ENCODE results near the gene BANF1. TPM values are rescaled to one million over a fixed set of nuclear protein-coding genes. Genes with fewer than 3 reads are reported as not detected.

The BANF1 gene
- total and polyA plus RNA-seq, 9 of the 15 experiments (the other 6 are each of a cell fraction or from before 2014, with no cell fraction given): 108 to 651 (median 263) TPM

- TF ChIP-seq C11orf30 (IDR thresholded peaks at IDR 0.05; ENCODE audit: low read depth): no peak
- no peak for TF ChIP-seq SP1 (CRISPR knock-in tag; IDR thresholded peaks at IDR 0.05)
- TF ChIP-seq, protein P1, sequence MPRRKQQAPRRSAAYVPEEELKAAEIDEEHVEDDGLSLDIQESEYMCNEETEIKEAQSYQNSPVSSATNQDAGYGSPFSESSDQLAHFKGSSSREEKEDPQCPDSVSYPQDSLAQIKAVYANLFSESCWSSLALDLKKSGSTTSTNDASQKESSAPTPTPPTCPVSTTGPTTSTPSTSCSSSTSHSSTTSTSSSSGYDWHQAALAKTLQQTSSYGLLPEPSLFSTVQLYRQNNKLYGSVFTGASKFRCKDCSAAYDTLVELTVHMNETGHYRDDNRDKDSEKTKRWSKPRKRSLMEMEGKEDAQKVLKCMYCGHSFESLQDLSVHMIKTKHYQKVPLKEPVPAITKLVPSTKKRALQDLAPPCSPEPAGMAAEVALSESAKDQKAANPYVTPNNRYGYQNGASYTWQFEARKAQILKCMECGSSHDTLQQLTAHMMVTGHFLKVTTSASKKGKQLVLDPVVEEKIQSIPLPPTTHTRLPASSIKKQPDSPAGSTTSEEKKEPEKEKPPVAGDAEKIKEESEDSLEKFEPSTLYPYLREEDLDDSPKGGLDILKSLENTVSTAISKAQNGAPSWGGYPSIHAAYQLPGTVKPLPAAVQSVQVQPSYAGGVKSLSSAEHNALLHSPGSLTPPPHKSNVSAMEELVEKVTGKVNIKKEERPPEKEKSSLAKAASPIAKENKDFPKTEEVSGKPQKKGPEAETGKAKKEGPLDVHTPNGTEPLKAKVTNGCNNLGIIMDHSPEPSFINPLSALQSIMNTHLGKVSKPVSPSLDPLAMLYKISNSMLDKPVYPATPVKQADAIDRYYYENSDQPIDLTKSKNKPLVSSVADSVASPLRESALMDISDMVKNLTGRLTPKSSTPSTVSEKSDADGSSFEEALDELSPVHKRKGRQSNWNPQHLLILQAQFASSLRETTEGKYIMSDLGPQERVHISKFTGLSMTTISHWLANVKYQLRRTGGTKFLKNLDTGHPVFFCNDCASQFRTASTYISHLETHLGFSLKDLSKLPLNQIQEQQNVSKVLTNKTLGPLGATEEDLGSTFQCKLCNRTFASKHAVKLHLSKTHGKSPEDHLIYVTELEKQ (CRISPR knock-in tag; IDR thresholded peaks at IDR 0.05): no peak
- TF ChIP-seq SFPQ (IDR thresholded peaks at IDR 0.05; ENCODE audit: low read depth, low read length): no peak
- TF ChIP-seq ZNF175 (CRISPR knock-in tag; IDR thresholded peaks at IDR 0.05; ENCODE audit: low read depth): no peak
- TF ChIP-seq, protein P2, sequence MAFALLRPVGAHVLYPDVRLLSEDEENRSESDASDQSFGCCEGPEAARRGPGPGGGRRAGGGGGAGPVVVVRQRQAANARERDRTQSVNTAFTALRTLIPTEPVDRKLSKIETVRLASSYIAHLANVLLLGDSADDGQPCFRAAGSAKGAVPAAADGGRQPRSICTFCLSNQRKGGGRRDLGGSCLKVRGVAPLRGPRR (CRISPR knock-in tag; IDR thresholded peaks at IDR 0.05): no peak
- TF ChIP-seq SAP30 (IDR thresholded peaks at IDR 0.05; ENCODE audit: borderline replicate concordance, insufficient read depth, low read depth, low read length, poor library complexity, severe bottlenecking): no peak
Observed at GRCh38 chr11:65987336-65987735, 15.0 kb upstream of the BANF1 start (continued).
